Liver (tissue), 3 donors: ENCODE results near the gene LRRC46.

Experiments
- EGR1 ChIP-seq, 2 donors: IDR thresholded peaks; 2 replicates each; pipeline ENCODE4 v1.6.1; 2016 to 2018; ENCODE audit warnings: antibody characterized with exemption in 2 of 2, low read depth in 2 of 2
- FOXA1 ChIP-seq: IDR thresholded peaks from 2 replicates; pipeline ENCODE4 v1.6.1; 2016; ENCODE audit warnings: antibody characterized with exemption
- GABPA ChIP-seq, 2 donors: IDR thresholded peaks in 1 of 2; conservative IDR thresholded peaks in 1 of 2; 2 replicates each; pipeline ENCODE4 v1.6.1; 2016; ENCODE audit warnings: antibody characterized with exemption in 2 of 2, mild to moderate bottlenecking in 1 of 2, moderate library complexity in 1 of 2
- HNF4A ChIP-seq, 2 donors: conservative IDR thresholded peaks; 2 replicates each; pipeline ENCODE4 v1.6.1; 2016; ENCODE audit warnings: antibody characterized with exemption in 2 of 2, mild to moderate bottlenecking in 2 of 2
- RAD21 ChIP-seq, 2 donors: IDR thresholded peaks; 2 replicates each; pipeline ENCODE4 v1.6.1; 2016; ENCODE audit warnings: antibody characterized with exemption in 2 of 2, mild to moderate bottlenecking in 2 of 2
- RXRA ChIP-seq, 2 donors: IDR thresholded peaks; 2 replicates each; pipeline ENCODE4 v1.6.1; 2017 to 2018; ENCODE audit warnings: antibody characterized with exemption in 2 of 2, mild to moderate bottlenecking in 1 of 2
- SP1 ChIP-seq: IDR thresholded peaks from 2 replicates; pipeline ENCODE4 v1.6.1; 2018; ENCODE audit warnings: antibody characterized with exemption, mild to moderate bottlenecking
- TAF1 ChIP-seq: conservative IDR thresholded peaks from 2 replicates; pipeline ENCODE4 v1.6.1; 2016; ENCODE audit warnings: antibody characterized with exemption, mild to moderate bottlenecking
- YY1 ChIP-seq: IDR thresholded peaks from 2 replicates; pipeline ENCODE4 v1.6.1; 2016; ENCODE audit warnings: antibody characterized with exemption, mild to moderate bottlenecking
- TF ChIP-seq, protein P1 (sequence below): fragments of 150-350 bp; IDR thresholded peaks from 2 replicates; pipeline ENCODE4 v1.5.1; 2017; ENCODE audit warnings: improper control_type of control experiment, low read depth, low read length; ENCODE audit not compliant: missing input control
- TF ChIP-seq, protein P2 (sequence below): IDR thresholded peaks from 2 replicates; pipeline ENCODE4 v1.6.1; 2016; ENCODE audit warnings: antibody characterized with exemption
- TF ChIP-seq, protein P3 (sequence below): IDR thresholded peaks from 2 replicates; pipeline ENCODE4 v1.6.1; 2016; ENCODE audit warnings: antibody characterized with exemption, mild to moderate bottlenecking
- TF ChIP-seq, protein P4 (sequence below): IDR thresholded peaks from 2 replicates; pipeline ENCODE4 v1.6.1; 2016; ENCODE audit warnings: antibody characterized with exemption
- donor health status: healthy.
- donor health status: healthy.

DNA sequence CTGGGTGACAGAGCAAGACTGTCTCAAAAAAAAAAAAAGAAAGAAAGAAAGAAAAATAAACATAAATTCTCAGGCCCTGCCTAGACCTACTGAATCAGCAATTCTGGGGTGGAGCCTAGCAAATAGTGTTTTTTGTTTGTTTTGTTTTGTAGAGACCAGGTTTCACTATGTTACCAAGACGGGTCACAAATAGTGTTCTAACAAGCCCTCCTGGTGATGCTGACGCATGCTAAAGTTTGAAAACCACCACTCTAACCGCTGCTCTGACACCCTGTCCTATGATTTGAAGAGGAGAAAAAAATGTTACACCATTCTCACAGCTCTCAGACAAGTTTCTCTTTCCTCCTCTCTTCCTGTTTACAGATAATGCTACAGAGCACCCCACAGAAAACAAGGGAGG lies 1.6 kb upstream of the LRRC46 start:
- no peak for TF ChIP-seq EGR1 (IDR thresholded peaks at IDR 0.05; ENCODE audit: low read depth in 2 of 2)
- TF ChIP-seq GABPA (IDR thresholded peaks at IDR 0.05 in 1 of 2, conservative IDR thresholded peaks at IDR 0.05 in 1 of 2): no peak
- TF ChIP-seq YY1: no peak
- TF ChIP-seq, protein P1, sequence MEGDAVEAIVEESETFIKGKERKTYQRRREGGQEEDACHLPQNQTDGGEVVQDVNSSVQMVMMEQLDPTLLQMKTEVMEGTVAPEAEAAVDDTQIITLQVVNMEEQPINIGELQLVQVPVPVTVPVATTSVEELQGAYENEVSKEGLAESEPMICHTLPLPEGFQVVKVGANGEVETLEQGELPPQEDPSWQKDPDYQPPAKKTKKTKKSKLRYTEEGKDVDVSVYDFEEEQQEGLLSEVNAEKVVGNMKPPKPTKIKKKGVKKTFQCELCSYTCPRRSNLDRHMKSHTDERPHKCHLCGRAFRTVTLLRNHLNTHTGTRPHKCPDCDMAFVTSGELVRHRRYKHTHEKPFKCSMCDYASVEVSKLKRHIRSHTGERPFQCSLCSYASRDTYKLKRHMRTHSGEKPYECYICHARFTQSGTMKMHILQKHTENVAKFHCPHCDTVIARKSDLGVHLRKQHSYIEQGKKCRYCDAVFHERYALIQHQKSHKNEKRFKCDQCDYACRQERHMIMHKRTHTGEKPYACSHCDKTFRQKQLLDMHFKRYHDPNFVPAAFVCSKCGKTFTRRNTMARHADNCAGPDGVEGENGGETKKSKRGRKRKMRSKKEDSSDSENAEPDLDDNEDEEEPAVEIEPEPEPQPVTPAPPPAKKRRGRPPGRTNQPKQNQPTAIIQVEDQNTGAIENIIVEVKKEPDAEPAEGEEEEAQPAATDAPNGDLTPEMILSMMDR: no peak
- TF ChIP-seq RAD21 (IDR thresholded peaks at IDR 0.05): no peak
- TF ChIP-seq, protein P2, sequence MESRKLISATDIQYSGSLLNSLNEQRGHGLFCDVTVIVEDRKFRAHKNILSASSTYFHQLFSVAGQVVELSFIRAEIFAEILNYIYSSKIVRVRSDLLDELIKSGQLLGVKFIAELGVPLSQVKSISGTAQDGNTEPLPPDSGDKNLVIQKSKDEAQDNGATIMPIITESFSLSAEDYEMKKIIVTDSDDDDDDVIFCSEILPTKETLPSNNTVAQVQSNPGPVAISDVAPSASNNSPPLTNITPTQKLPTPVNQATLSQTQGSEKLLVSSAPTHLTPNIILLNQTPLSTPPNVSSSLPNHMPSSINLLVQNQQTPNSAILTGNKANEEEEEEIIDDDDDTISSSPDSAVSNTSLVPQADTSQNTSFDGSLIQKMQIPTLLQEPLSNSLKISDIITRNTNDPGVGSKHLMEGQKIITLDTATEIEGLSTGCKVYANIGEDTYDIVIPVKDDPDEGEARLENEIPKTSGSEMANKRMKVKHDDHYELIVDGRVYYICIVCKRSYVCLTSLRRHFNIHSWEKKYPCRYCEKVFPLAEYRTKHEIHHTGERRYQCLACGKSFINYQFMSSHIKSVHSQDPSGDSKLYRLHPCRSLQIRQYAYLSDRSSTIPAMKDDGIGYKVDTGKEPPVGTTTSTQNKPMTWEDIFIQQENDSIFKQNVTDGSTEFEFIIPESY: no peak
- no peak for TF ChIP-seq SP1
- TF ChIP-seq FOXA1: no peak
- TF ChIP-seq, protein P3, sequence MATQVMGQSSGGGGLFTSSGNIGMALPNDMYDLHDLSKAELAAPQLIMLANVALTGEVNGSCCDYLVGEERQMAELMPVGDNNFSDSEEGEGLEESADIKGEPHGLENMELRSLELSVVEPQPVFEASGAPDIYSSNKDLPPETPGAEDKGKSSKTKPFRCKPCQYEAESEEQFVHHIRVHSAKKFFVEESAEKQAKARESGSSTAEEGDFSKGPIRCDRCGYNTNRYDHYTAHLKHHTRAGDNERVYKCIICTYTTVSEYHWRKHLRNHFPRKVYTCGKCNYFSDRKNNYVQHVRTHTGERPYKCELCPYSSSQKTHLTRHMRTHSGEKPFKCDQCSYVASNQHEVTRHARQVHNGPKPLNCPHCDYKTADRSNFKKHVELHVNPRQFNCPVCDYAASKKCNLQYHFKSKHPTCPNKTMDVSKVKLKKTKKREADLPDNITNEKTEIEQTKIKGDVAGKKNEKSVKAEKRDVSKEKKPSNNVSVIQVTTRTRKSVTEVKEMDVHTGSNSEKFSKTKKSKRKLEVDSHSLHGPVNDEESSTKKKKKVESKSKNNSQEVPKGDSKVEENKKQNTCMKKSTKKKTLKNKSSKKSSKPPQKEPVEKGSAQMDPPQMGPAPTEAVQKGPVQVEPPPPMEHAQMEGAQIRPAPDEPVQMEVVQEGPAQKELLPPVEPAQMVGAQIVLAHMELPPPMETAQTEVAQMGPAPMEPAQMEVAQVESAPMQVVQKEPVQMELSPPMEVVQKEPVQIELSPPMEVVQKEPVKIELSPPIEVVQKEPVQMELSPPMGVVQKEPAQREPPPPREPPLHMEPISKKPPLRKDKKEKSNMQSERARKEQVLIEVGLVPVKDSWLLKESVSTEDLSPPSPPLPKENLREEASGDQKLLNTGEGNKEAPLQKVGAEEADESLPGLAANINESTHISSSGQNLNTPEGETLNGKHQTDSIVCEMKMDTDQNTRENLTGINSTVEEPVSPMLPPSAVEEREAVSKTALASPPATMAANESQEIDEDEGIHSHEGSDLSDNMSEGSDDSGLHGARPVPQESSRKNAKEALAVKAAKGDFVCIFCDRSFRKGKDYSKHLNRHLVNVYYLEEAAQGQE: no peak
- TF ChIP-seq HNF4A (conservative IDR thresholded peaks at IDR 0.05): no peak
- TF ChIP-seq TAF1: no peak
- TF ChIP-seq RXRA (IDR thresholded peaks at IDR 0.05): no peak
- TF ChIP-seq, protein P4, sequence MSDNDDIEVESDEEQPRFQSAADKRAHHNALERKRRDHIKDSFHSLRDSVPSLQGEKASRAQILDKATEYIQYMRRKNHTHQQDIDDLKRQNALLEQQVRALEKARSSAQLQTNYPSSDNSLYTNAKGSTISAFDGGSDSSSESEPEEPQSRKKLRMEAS: no peak
